ENCODE measurements around the gene CHTOP. TPM values are rescaled to one million over a fixed set of nuclear protein-coding genes. Genes with fewer than 3 reads are reported as not detected.

The CHTOP gene
- total RNA-seq, 1 experiment from 2014 or later = 85.1 TPM

DNA sequence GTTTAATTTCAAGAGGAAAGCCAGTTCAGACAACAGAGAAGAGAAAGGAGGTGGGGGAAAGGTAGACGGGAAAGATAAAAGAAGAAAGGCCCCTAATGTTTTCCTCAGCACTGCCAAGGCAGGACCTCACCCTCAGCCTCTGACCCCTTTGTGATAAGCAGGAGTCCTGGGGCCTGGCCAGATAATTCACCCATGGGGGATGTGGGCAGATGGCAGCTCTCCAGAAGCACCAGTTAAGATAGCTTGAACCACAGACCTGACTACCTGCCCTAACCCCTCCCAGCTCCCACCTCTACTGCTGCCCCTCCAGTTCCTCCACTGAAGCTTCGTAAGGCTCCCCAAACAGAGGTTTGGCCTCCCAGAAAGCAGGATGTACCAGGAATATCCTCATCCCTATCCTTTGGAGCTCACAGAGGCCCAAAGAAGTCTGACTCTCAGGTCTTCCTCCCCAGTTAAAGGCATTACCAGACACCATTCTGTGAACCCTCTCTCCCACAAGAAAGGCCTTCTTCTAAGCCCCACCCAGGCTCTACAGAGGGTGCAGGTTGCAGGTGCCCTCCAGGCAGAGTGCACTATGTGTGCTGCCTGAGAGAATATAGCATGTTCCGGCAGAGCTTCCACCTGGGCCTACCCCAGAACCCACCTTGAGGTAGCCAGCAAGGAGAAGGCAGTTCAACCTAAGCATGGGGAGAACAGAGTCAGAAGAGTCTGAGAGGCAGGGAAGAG lies 15.4 kb downstream of the CHTOP start:
- no peak overlapping the region for H3K4me3 ChIP-seq (ENCODE audit: low read depth, low read length)
- intact Hi-C loops (cut with micrococcal nuclease; ENCODE audit: unreplicated experiment) = no loop called here
- Mint-ChIP-seq H3K27ac (ENCODE audit: unreplicated experiment) (peak overlapping the region; percentile 48), H3K27me3 (ENCODE audit: insufficient read depth, unreplicated experiment) (no peaks in the 10 kb centered on the region), H3K4me1 (ENCODE audit: low read depth, unreplicated experiment) (peaks cover 30% of the 10 kb centered on the region), H3K9me3 (ENCODE audit: unreplicated experiment) (no peaks in the 10 kb centered on the region), H3K4me3 (ENCODE audit: unreplicated experiment) (peak overlapping the region; percentile 16), H3K36me3 (ENCODE audit: insufficient read depth, unreplicated experiment) (peaks cover 57% of the 10 kb centered on the region)
- BruUV-seq (replicated peaks) = no TSS peak
- no peaks in the 10 kb centered on the region for H3K9me3 ChIP-seq
- peaks cover 5% of the 10 kb centered on the region for H3K36me3 ChIP-seq (ENCODE audit: control insufficient read depth, insufficient read depth, low read length)
- POLR2A ChIA-PET = interaction anchor here (3.8 kb wide), 1 partner anchor 15 kb away, joined by 16 read pairs; the partner anchor contains the start of gene CHTOP
- DNase-seq = peak in 1 of 2 experiments; percentile 33
- TF ChIP-seq, protein P1, sequence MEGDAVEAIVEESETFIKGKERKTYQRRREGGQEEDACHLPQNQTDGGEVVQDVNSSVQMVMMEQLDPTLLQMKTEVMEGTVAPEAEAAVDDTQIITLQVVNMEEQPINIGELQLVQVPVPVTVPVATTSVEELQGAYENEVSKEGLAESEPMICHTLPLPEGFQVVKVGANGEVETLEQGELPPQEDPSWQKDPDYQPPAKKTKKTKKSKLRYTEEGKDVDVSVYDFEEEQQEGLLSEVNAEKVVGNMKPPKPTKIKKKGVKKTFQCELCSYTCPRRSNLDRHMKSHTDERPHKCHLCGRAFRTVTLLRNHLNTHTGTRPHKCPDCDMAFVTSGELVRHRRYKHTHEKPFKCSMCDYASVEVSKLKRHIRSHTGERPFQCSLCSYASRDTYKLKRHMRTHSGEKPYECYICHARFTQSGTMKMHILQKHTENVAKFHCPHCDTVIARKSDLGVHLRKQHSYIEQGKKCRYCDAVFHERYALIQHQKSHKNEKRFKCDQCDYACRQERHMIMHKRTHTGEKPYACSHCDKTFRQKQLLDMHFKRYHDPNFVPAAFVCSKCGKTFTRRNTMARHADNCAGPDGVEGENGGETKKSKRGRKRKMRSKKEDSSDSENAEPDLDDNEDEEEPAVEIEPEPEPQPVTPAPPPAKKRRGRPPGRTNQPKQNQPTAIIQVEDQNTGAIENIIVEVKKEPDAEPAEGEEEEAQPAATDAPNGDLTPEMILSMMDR (IDR thresholded peaks at IDR 0.05; ENCODE audit: insufficient read depth in 1 of 2, low read depth in 1 of 2, low read length in 1 of 2, severe bottlenecking in 1 of 2, unreplicated experiment in 1 of 2) = no peak
- CTCF ChIA-PET = interaction anchor here (0.6 to 1.2 kb wide), 3 partner anchors 22 to 71 kb away, joined by 3 to 4 read pairs (median 4); partner anchors contain the start of gene S100A13
- no peaks in the 10 kb centered on the region for H3K27me3 ChIP-seq (replicated peaks; ENCODE audit: control insufficient read depth, insufficient read depth, low read length)
- peaks cover 27% of the 10 kb centered on the region for H3K4me1 ChIP-seq

DNA sequence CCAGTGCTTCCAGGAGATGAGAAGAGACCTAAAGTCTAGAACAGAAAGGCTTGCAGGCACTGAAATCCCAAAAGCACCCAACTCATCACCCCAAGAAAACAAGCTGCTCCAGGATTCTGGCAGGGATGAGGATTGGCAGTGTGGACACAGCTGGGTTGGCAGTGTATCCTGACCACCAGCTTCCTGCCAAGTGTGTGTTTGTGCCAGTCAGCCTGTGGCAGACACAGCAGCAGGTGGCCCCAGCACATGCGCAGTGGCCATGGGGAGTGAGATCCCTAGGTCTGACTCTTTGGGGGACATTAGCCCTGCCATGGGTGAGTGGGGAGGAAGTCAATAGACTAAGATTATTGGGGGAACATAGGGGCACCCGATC lies 16.0 kb downstream of the CHTOP start:
- H3K9me3 ChIP-seq = no peaks in the 10 kb centered on the region
- H3K36me3 Mint-ChIP-seq (ENCODE audit: insufficient read depth, unreplicated experiment) = peaks cover 52% of the 10 kb centered on the region
- ChIA-PET POLR2A (interaction anchor here (3.8 kb wide), 1 partner anchor 16 kb away, joined by 16 read pairs; the partner anchor contains the start of gene CHTOP), CTCF (interaction anchor here (0.6 to 1.2 kb wide), 3 partner anchors 23 to 72 kb away, joined by 3 to 4 read pairs (median 4); partner anchors contain the start of gene S100A13)
- H3K27me3 ChIP-seq (replicated peaks; ENCODE audit: control insufficient read depth, insufficient read depth, low read length) = no peaks in the 10 kb centered on the region
- TF ChIP-seq, protein P1 (IDR thresholded peaks at IDR 0.05; ENCODE audit: insufficient read depth in 1 of 2, low read depth in 1 of 2, low read length in 1 of 2, severe bottlenecking in 1 of 2, unreplicated experiment in 1 of 2) = no peak
- no peaks in the 10 kb centered on the region for H3K9me3 Mint-ChIP-seq (ENCODE audit: unreplicated experiment)
- no TSS peak for BruUV-seq (replicated peaks)
- intact Hi-C loops (cut with micrococcal nuclease; ENCODE audit: unreplicated experiment) = no loop called here
- H3K4me3 Mint-ChIP-seq (ENCODE audit: unreplicated experiment) = peak overlapping the region; percentile 16
- DNase-seq = peak in 1 of 2 experiments; percentile 25
- no peaks in the 10 kb centered on the region for H3K27me3 Mint-ChIP-seq (ENCODE audit: insufficient read depth, unreplicated experiment)
- H3K4me3 ChIP-seq (ENCODE audit: low read depth, low read length) = no peak overlapping the region
- H3K36me3 ChIP-seq (ENCODE audit: control insufficient read depth, insufficient read depth, low read length) = peaks cover 5% of the 10 kb centered on the region
- H3K4me1 Mint-ChIP-seq (ENCODE audit: low read depth, unreplicated experiment) = peaks cover 31% of the 10 kb centered on the region
- H3K27ac Mint-ChIP-seq (ENCODE audit: unreplicated experiment) = peak overlapping the region; percentile 48
- peaks cover 32% of the 10 kb centered on the region for H3K4me1 ChIP-seq

DNA sequence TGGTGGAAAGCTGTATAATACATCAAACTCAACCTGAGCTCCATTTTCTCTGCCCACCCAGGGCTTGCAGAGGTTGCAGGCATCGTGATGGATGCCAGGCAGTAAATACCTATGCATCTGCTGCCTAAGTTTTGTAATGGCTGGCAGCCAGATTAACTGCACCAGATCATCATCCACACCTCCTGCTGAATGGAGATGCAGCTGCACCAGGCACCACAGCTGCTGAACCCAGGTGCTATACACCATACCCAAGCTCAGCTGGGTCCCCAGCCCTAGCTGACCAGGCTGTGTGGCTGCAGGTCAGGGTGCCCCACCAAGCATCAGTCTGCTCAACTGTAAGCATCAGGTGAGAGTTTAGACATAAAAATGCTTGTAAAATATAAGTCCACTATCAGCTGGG lies 17.9 kb downstream of the CHTOP start:
- no peak overlapping the region for H3K4me3 Mint-ChIP-seq (ENCODE audit: unreplicated experiment)
- H3K9me3 Mint-ChIP-seq (ENCODE audit: unreplicated experiment) = no peaks in the 10 kb centered on the region
- peaks cover 41% of the 10 kb centered on the region for H3K4me1 ChIP-seq
- intact Hi-C loops (cut with micrococcal nuclease; ENCODE audit: unreplicated experiment) = no loop called here
- no peaks in the 10 kb centered on the region for H3K27me3 ChIP-seq (replicated peaks; ENCODE audit: control insufficient read depth, insufficient read depth, low read length)
- TF ChIP-seq, protein P1 (IDR thresholded peaks at IDR 0.05; ENCODE audit: insufficient read depth in 1 of 2, low read depth in 1 of 2, low read length in 1 of 2, severe bottlenecking in 1 of 2, unreplicated experiment in 1 of 2) = no peak
- no peak overlapping the region for H3K4me3 ChIP-seq (ENCODE audit: low read depth, low read length)
- ChIA-PET CTCF (no interaction called here), POLR2A (interaction anchor here (0.7 kb wide), 1 partner anchor 18 kb away, joined by 3 read pairs; the partner anchor contains the start of gene CHTOP)
- no TSS peak for BruUV-seq (replicated peaks)
- peaks cover under 1% of the 10 kb centered on the region; the same call in 1 of the 2 replicates for H3K36me3 ChIP-seq (ENCODE audit: control insufficient read depth, insufficient read depth, low read length)
- DNase-seq = no peak
- H3K9me3 ChIP-seq = no peaks in the 10 kb centered on the region
- peaks cover 33% of the 10 kb centered on the region for H3K36me3 Mint-ChIP-seq (ENCODE audit: insufficient read depth, unreplicated experiment)
- no peaks in the 10 kb centered on the region for H3K27me3 Mint-ChIP-seq (ENCODE audit: insufficient read depth, unreplicated experiment)
- H3K27ac Mint-ChIP-seq (ENCODE audit: unreplicated experiment) = no peak overlapping the region
- H3K4me1 Mint-ChIP-seq (ENCODE audit: low read depth, unreplicated experiment) = peaks cover 31% of the 10 kb centered on the region

Measured in Caco-2 (cell line).